Globus pallidus (tissue), 1 donor: ENCODE measurements around the gene ZNRF1.

Experiments used
- DNase-seq: peaks from one replicate; pipeline ENCODE4 v3.0.0-alpha.2; 2015; ENCODE audit warnings: low spot score

The ZNRF1 gene

GRCh38 chr16:75099738-75100602, 101.1 kb downstream of the ZNRF1 start:
- DNase-seq = no peak

- no peak for DNase-seq
Measured at GRCh38 chr16:75100603-75100990, 101.8 kb downstream of the ZNRF1 start.

- DNase-seq = no peak
Measured at GRCh38 chr16:75101635-75102034, 102.8 kb downstream of the ZNRF1 start.

GRCh38 chr16:75102595-75102994, 103.8 kb downstream of the ZNRF1 start:
- DNase-seq = no peak

GRCh38 chr16:75103994-75104393, 105.2 kb downstream of the ZNRF1 start:
- no peak for DNase-seq

GRCh38 chr16:75104836-75105235, 106.0 kb downstream of the ZNRF1 start:
- DNase-seq = no peak

- peak; percentile 84 for DNase-seq
Measured at GRCh38 chr16:75105306-75106061, 106.7 kb downstream of the ZNRF1 start.

- no peak for DNase-seq
Measured at GRCh38 chr16:75106351-75107274, 107.8 kb downstream of the ZNRF1 start.

- no peak for DNase-seq
Measured at GRCh38 chr16:75107505-75107904, 108.7 kb downstream of the ZNRF1 start.

GRCh38 chr16:75108792-75109731, 110.2 kb downstream of the ZNRF1 start:
- peak; percentile 71 for DNase-seq

GRCh38 chr16:75109732-75110243, 111.0 kb downstream of the ZNRF1 start:
- DNase-seq = peak; percentile 47

GRCh38 chr16:75110637-75111513, 112.1 kb downstream of the ZNRF1 start:
- DNase-seq = peak; percentile 93

- no peak for DNase-seq
Measured at GRCh38 chr16:75111514-75111940, 112.7 kb downstream of the ZNRF1 start.

- DNase-seq = no peak
Measured at GRCh38 chr16:75111961-75112733, 113.3 kb downstream of the ZNRF1 start.

GRCh38 chr16:75112734-75113491, 114.1 kb downstream of the ZNRF1 start:
- no peak for DNase-seq

GRCh38 chr16:75113541-75114121, 114.8 kb downstream of the ZNRF1 start:
- no peak for DNase-seq

- no peak for DNase-seq
Measured at GRCh38 chr16:75114179-75114945, 115.5 kb downstream of the ZNRF1 start.
